ENCODE results near the gene KDM5A. TPM values are rescaled to one million over a fixed set of nuclear protein-coding genes. Genes with fewer than 3 reads are reported as not detected.

Gene KDM5A
- total RNA-seq, 4 donors from 2014 or later, result 52.1 to 72.3 (median 66.2) TPM

DNA sequence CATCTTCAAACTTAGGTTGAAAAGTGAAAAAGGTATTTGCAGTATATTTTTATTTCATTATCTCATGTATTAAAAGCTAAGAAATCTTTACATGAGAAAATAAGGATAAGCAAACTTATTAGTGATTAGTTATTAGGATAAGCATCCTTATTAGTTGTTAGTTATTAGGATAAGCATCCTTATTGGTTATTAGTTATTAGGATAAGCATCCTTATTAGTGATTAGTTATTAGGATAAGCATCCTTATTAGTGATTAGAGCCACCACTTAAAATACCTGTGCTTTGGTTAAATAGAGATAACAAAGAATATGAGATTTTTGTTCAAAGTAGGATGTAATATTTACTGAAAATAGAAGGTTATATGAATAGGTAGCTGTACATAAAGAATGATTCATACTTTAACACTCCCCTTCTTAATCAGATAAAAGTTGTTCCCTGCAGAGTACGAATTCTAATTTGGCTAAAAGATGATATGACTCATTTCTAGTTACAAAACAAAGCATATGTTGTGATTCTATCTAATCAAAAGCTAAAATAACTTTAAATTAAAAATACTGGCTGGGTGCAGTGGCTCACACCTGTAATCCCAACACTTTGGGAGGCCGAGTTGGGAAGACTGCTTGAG is 56.4 kb downstream of the KDM5A start:
- TF ChIP-seq, protein P1, sequence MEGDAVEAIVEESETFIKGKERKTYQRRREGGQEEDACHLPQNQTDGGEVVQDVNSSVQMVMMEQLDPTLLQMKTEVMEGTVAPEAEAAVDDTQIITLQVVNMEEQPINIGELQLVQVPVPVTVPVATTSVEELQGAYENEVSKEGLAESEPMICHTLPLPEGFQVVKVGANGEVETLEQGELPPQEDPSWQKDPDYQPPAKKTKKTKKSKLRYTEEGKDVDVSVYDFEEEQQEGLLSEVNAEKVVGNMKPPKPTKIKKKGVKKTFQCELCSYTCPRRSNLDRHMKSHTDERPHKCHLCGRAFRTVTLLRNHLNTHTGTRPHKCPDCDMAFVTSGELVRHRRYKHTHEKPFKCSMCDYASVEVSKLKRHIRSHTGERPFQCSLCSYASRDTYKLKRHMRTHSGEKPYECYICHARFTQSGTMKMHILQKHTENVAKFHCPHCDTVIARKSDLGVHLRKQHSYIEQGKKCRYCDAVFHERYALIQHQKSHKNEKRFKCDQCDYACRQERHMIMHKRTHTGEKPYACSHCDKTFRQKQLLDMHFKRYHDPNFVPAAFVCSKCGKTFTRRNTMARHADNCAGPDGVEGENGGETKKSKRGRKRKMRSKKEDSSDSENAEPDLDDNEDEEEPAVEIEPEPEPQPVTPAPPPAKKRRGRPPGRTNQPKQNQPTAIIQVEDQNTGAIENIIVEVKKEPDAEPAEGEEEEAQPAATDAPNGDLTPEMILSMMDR (IDR thresholded peaks at IDR 0.05), result no peak
- TF ChIP-seq POLR2A (IDR thresholded peaks at IDR 0.05), result no peak
- Histone ChIP-seq H3K27me3 (no peaks in the 10 kb centered on the region), H3K4me3 (replicated peaks in 1 of 3) (no peak overlapping the region), H3K36me3 (peaks cover 34 to 36% of the 10 kb centered on the region in 2 donors), H3K9me3 (no peaks in the 10 kb centered on the region), H3K27ac (no peak overlapping the region), H3K4me1 (no peaks in the 10 kb centered on the region)
- DNase-seq, result no peak
- WGBS, 2 donors, result 92 to 99% methylated on average over 2 of the region's 2 CpGs
- intact Hi-C loops (cut with DNase I), result no loop called here

DNA sequence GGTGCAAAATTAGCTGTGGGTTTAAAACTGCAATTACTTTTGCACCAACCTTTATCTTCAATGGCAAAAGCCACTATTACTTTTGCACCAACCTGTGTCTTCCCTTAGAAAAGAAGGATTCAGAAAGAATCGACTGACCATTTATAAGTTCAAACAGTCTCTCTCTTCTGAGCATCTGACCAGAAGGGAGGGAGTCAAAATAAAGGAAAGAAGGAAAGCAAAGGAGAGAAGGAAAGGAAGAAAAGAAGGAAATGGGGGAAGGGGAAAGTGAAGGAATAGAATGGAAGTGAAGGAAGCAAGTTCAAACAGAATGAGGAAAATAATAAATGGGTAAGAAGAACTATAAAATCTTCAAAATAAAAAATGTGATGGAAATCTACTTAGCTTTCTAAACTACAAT is 57.8 kb downstream of the KDM5A start:
- H3K4me1 ChIP-seq, result no peaks in the 10 kb centered on the region
- intact Hi-C loops (cut with DNase I), result no loop called here
- no peaks in the 10 kb centered on the region for H3K27me3 ChIP-seq
- WGBS, 2 donors, result 95 to 98% methylated on average over 1 of the region's 1 CpG
- peaks cover 36 to 37% of the 10 kb centered on the region in 2 donors for H3K36me3 ChIP-seq
- H3K4me3 ChIP-seq (replicated peaks in 1 of 3), result no peak overlapping the region
- no peak for DNase-seq
- TF ChIP-seq POLR2A (IDR thresholded peaks at IDR 0.05), result no peak
- TF ChIP-seq, protein P1 (IDR thresholded peaks at IDR 0.05), result no peak
- no peak overlapping the region for H3K27ac ChIP-seq
- no peaks in the 10 kb centered on the region for H3K9me3 ChIP-seq

DNA sequence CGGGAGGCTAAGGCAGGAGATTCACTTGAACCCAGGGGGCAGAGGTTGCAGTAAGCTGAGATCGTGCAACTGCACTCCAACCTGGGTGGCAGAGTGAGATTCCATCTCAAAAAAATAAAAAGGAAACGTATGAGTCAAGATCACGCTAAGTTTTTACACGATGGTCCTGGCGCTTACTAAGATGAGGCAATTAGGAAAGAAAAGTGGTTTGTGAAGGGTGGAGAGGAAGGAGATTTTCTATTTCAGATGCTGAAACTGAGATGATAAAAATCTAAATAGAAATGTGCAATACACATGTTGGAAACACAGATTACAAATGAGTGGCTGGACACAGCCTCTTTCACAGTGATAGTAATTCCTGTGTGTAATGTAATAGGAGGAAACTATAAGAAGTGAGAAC is 63.2 kb downstream of the KDM5A start:
- no peak overlapping the region for H3K27ac ChIP-seq
- 90 to 93% methylated on average over 6 of the region's 6 CpGs for WGBS, 2 donors
- no peak overlapping the region for H3K4me3 ChIP-seq (replicated peaks in 1 of 3)
- H3K27me3 ChIP-seq, result no peaks in the 10 kb centered on the region
- intact Hi-C loops (cut with DNase I), result no loop called here
- H3K4me1 ChIP-seq, result no peaks in the 10 kb centered on the region
- H3K36me3 ChIP-seq, result peaks cover 42 to 47% of the 10 kb centered on the region in 2 donors
- no peak for DNase-seq
- TF ChIP-seq, protein P1 (IDR thresholded peaks at IDR 0.05), result no peak
- TF ChIP-seq POLR2A (IDR thresholded peaks at IDR 0.05), result no peak
- no peaks in the 10 kb centered on the region for H3K9me3 ChIP-seq

DNA sequence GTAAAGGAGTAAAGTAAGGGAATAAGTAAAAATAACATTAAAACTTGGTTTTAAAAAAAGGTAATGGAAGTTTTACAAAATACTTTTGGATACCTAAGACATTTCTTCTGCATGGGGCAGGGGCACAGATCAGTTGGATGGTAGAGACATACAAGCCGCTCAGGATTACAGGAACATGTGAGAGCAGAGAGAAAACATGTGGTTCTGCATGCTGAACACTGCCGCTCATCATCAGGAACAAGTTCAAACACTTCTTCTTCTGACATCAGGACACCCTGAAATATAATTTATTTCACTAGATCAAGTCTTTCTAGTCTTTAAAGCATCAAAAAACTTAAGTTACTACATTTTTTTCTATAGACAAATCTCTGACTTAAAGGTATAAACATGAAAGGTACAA is 65.6 kb downstream of the KDM5A start:
- Histone ChIP-seq H3K36me3 (peaks cover 43 to 54% of the 10 kb centered on the region in 2 donors), H3K4me1 (no peaks in the 10 kb centered on the region)
- 96 to 97% methylated on average over 2 of the region's 2 CpGs for WGBS, 2 donors

More for the DNA sequence above, 65.6 kb downstream of the KDM5A start:
- Histone ChIP-seq H3K4me3 (replicated peaks in 1 of 3) (no peak overlapping the region), H3K9me3 (no peaks in the 10 kb centered on the region), H3K27ac (no peak overlapping the region), H3K27me3 (no peaks in the 10 kb centered on the region)
- TF ChIP-seq, protein P1 (IDR thresholded peaks at IDR 0.05), result no peak
- no peak for TF ChIP-seq POLR2A (IDR thresholded peaks at IDR 0.05)
- DNase-seq, result no peak
- intact Hi-C loops (cut with DNase I), result no loop called here
